GM12878 (cell line): ENCODE measurements around the gene FCRLA. TPM values are rescaled to one million over a fixed set of nuclear protein-coding genes. Genes with fewer than 3 reads are reported as not detected.

ENCODE experiments used
- CBFB ChIP-seq: IDR thresholded peaks from 2 replicates; pipeline ENCODE4 v1.6.1; 2016; ENCODE audit warnings: antibody characterized with exemption, low read depth
- CHD4 ChIP-seq: fragments of 200-600 bp; sonication (generic); IDR thresholded peaks from 2 replicates; pipeline ENCODE4 v1.6.1; 2016; ENCODE audit warnings: mild to moderate bottlenecking
- E2F8 ChIP-seq: fragments of 450-650 bp; IDR thresholded peaks from 2 replicates; pipeline ENCODE4 v1.6.1; 2018; ENCODE audit warnings: mild to moderate bottlenecking, low read depth, moderate library complexity; ENCODE audit not compliant: partially characterized antibody
- EED ChIP-seq: sonication (generic); IDR thresholded peaks from 2 replicates; pipeline ENCODE4 v1.6.1; 2016; ENCODE audit warnings: antibody characterized with exemption, low read depth
- ESRRA ChIP-seq: IDR thresholded peaks from 2 replicates; pipeline ENCODE4 v1.6.1; 2012; ENCODE audit warnings: mild to moderate bottlenecking, low read length, improper control_type of control experiment
- IRF3 ChIP-seq: fragments of 450-650 bp; IDR thresholded peaks from 2 replicates; pipeline ENCODE4 v1.6.1; 2014; ENCODE audit warnings: mild to moderate bottlenecking
- IRF4 ChIP-seq: IDR thresholded peaks from 2 replicates; pipeline ENCODE4 v1.6.1; 2011; ENCODE audit warnings: low read depth, low read length
- MEF2A ChIP-seq: IDR thresholded peaks from 2 replicates; pipeline ENCODE4 v1.6.1; 2011; ENCODE audit warnings: low read depth, mild to moderate bottlenecking, low read length, moderate library complexity; ENCODE audit not compliant: insufficient read depth
- NFYB ChIP-seq: IDR thresholded peaks from 2 replicates; pipeline ENCODE4 v1.6.1; 2011; ENCODE audit warnings: low read depth, mild to moderate bottlenecking, low read length, improper control_type of control experiment, moderate library complexity; ENCODE audit not compliant: insufficient read depth
- NKRF ChIP-seq: fragments of 450-650 bp; conservative IDR thresholded peaks from 2 replicates; pipeline ENCODE4 v1.6.1; 2017; ENCODE audit warnings: mild to moderate bottlenecking, moderate library complexity
- NR2C1 ChIP-seq: fragments of 450-650 bp; IDR thresholded peaks from 2 replicates; pipeline ENCODE4 v1.6.1; 2017; ENCODE audit warnings: antibody characterized with exemption, mild to moderate bottlenecking, moderate library complexity
- PKNOX1 ChIP-seq: fragments of 450-650 bp; IDR thresholded peaks from 2 replicates; pipeline ENCODE4 v1.6.1; 2016; ENCODE audit warnings: mild to moderate bottlenecking
- POLR2A ChIP-seq: IDR thresholded peaks from 2 replicates; pipeline ENCODE4 v1.6.1; 2011; ENCODE audit warnings: low read depth, mild to moderate bottlenecking, low read length
- POU2F2 ChIP-seq: IDR thresholded peaks from 3 replicates; pipeline ENCODE4 v1.6.1; 2011; ENCODE audit warnings: low read depth, mild to moderate bottlenecking, low read length, borderline replicate concordance
- RBBP5 ChIP-seq: fragments of 200-600 bp; sonication (generic); conservative IDR thresholded peaks from 2 replicates; pipeline ENCODE4 v1.6.1; 2016
- RELB ChIP-seq: fragments of 450-650 bp; IDR thresholded peaks from 2 replicates; pipeline ENCODE4 v1.6.1; 2017; ENCODE audit warnings: low read depth, mild to moderate bottlenecking, moderate library complexity
- SUZ12 ChIP-seq: fragments of 200-600 bp; sonication (generic); IDR thresholded peaks from one replicate; pipeline ENCODE4 v1.6.1; 2018; ENCODE audit warnings: antibody characterized with exemption, mild to moderate bottlenecking; ENCODE audit not compliant: unreplicated experiment
- TCF12 ChIP-seq: IDR thresholded peaks from 2 replicates; pipeline ENCODE4 v1.6.1; 2011; ENCODE audit warnings: low read depth, mild to moderate bottlenecking, low read length
- ZBED1 ChIP-seq: IDR thresholded peaks from 2 replicates; pipeline ENCODE4 v1.6.1; 2016; ENCODE audit warnings: borderline replicate concordance
- polyA plus RNA-seq, 11 experiments: library from polyadenylated mRNA; depleted of rRNA in 4 of 11; unstranded in 6 of 11; stranded (reverse) in 5 of 11; fragments of >200 nt; fragmentation: Nextera tagmentation in 4 of 11; fragmentation: Illumina TruSeq in 1 of 11; extraction: Ambion mirVana in 4 of 11; extraction: Trizol in 1 of 11; gene quantifications; 1 replicate in 1 of 11; 2 replicates in 10 of 11; pipeline versions ENCODE4 v1.2.1 to v1.2.3, GENCODE V29; 2011 to 2016; ENCODE audit warnings: inconsistent platforms in 2 of 11, missing spikeins in 2 of 11, low read depth in 1 of 11
- total RNA-seq, 4 experiments: library from RNA; depleted of rRNA in 3 of 4; stranded (reverse); fragments of >200 nt in 3 of 4; fragmentation: Illumina TruSeq in 1 of 4; extraction: Trizol in 1 of 4; gene quantifications; 2 replicates each; pipeline versions ENCODE4 v1.2.1 to v1.2.3, GENCODE V29; 2013 to 2021

FCRLA gene
- total and polyA plus RNA-seq, 10 of the 15 experiments (the other 5 are each of a cell fraction or from before 2014, with no cell fraction given) = 130 to 714 (median 374) TPM

- TF ChIP-seq E2F8 (no peak), NKRF (peak; percentile 54; the same call in 1 of the 2 replicates), IRF3 (no peak), SUZ12 (no peak), ZBED1 (peak; percentile 76), POLR2A (peak; percentile 90), NFYB (0 out of 2 replicates have a peak, but pooled peaks have one; percentile 44), TCF12 (peak; percentile 52; the same call in 1 of the 2 replicates), RELB (peak; percentile 66), MEF2A (peak; percentile 99), CBFB (0 out of 2 replicates have a peak, but pooled peaks have one; percentile 73), ESRRA (no peak), RBBP5 (no peak), CHD4 (no peak), PKNOX1 (peak; percentile 76), NR2C1 (no peak), IRF4 (peak; percentile 81), EED (peak; percentile 98), POU2F2 (peak; percentile 93)
These were observed at the start of gene FCRLA (continued) for GRCh38 chr1:161706482-161707347.
